Nephron progenitor cell (in vitro differentiated cells): ENCODE results near the gene CDX1.

Experiments
- DNase-seq: peaks from one replicate; pipeline ENCODE4 v3.0.0; 2021
- H3K27ac Mint-ChIP-seq: 2 replicates; pipeline ENCODE4 v1.8.0; 2021; ENCODE audit warnings: mild to moderate bottlenecking, moderate library complexity, mixed read lengths
- H3K27me3 Mint-ChIP-seq: 2 replicates; pipeline ENCODE4 v1.8.0; 2021; ENCODE audit warnings: mild to moderate bottlenecking, low read depth, mixed read lengths; ENCODE audit not compliant: poor library complexity
- H3K36me3 Mint-ChIP-seq: 2 replicates; pipeline ENCODE4 v1.8.0; 2021; ENCODE audit warnings: low read depth, mixed read lengths
- H3K4me1 Mint-ChIP-seq: 2 replicates; pipeline ENCODE4 v1.8.0; 2021; ENCODE audit warnings: mixed read lengths
- H3K4me3 Mint-ChIP-seq: 2 replicates; pipeline ENCODE4 v1.8.0; 2021; ENCODE audit warnings: mild to moderate bottlenecking, moderate library complexity, mixed read lengths
- H3K9me3 Mint-ChIP-seq: 2 replicates; pipeline ENCODE4 v1.8.0; 2021; ENCODE audit warnings: mild to moderate bottlenecking, moderate library complexity, mixed read lengths
- TF ChIP-seq, protein P1 (sequence below): fragments of 200-600 bp; sonication (generic); IDR thresholded peaks from 2 replicates; pipeline ENCODE4 v1.5.0; 2021; ENCODE audit warnings: antibody characterized with exemption

Gene CDX1

DNA sequence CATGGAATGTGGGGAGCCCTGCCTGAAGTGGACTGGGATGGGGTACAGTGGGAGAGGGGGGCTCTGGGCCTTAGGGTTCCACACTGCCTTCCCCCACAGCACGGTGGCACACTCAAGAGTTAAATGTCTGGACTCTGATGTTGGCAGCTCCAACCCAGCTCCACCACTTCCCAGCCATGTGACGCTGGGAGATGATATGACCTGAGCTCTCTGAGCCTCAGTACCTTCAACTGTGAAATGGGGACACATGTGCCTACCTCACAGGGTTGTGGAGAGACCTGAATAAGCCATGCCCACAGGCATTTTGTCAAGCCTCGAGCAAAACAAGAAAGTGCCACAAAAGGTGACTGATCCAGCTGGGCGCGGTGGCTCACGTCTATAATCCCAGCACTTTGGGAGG lies 7.5 kb upstream of the CDX1 start:
- Mint-ChIP-seq H3K27ac (peak overlapping the region; percentile 97), H3K4me3 (no peak overlapping the region), H3K27me3 (no peaks in the 10 kb centered on the region), H3K9me3 (no peaks in the 10 kb centered on the region), H3K4me1 (peaks cover 95% of the 10 kb centered on the region), H3K36me3 (no peaks in the 10 kb centered on the region)
- TF ChIP-seq, protein P1, sequence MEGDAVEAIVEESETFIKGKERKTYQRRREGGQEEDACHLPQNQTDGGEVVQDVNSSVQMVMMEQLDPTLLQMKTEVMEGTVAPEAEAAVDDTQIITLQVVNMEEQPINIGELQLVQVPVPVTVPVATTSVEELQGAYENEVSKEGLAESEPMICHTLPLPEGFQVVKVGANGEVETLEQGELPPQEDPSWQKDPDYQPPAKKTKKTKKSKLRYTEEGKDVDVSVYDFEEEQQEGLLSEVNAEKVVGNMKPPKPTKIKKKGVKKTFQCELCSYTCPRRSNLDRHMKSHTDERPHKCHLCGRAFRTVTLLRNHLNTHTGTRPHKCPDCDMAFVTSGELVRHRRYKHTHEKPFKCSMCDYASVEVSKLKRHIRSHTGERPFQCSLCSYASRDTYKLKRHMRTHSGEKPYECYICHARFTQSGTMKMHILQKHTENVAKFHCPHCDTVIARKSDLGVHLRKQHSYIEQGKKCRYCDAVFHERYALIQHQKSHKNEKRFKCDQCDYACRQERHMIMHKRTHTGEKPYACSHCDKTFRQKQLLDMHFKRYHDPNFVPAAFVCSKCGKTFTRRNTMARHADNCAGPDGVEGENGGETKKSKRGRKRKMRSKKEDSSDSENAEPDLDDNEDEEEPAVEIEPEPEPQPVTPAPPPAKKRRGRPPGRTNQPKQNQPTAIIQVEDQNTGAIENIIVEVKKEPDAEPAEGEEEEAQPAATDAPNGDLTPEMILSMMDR, result no peak
- no peak for DNase-seq

DNA sequence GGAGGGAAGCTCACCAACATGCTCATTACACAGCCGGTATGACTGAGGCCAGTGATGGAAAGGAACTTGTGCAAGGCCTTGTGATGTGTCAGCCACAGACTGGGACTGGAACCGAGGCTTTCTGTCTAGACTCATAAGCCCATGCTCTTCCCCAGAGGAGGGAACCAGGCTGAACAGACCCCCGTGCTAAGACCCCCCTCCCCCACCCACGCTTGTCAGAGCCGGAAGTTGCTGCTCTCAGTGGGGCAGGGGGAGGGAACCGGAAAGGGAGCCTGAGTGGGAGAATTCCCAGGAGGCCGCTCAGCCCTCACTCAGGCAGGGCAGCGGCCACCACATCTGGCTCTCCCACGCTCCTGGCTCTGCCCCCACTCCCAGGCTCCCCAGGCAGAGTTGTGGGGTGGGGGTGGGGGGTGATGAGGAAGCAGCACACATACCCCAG lies 6.8 kb upstream of the CDX1 start:
- no peak overlapping the region for H3K4me3 Mint-ChIP-seq
- peak; percentile 59 for DNase-seq
- H3K27ac Mint-ChIP-seq, result peak overlapping the region; percentile 77
- TF ChIP-seq, protein P1, result no peak
- H3K36me3 Mint-ChIP-seq, result no peaks in the 10 kb centered on the region
- no peaks in the 10 kb centered on the region for H3K27me3 Mint-ChIP-seq
- H3K4me1 Mint-ChIP-seq, result peaks cover 95% of the 10 kb centered on the region
- no peaks in the 10 kb centered on the region for H3K9me3 Mint-ChIP-seq

DNA sequence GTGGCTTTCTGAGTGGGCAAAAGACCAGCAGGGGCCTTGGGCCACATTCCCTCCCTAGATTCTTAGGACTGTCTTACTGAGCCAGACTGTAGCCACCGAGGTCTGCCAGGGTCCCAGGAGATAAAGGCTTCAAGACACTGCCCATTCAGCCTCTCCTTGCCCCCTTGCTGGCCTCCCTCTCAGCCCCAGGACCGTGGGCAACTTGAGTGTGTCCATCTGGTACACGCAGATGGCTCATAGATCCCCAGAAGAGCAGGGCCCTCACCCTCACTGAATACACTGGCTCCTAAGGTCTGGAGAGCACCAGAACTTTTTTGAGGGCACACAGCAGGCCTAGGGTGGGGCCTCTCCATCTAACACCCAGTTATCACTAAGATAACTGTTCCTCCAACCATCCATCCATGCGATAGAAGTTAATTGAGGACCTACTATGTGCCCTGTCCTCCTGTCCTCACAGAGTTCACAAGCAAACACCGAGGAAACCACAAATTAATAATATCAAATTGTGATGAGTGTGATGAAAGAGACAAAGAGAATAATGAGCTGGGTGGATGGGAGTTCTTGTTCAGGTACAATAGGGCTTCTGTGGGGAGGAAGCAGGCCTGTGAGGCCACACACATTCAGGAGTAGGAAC lies 6.0 kb upstream of the CDX1 start:
- Mint-ChIP-seq H3K4me3 (no peak overlapping the region), H3K36me3 (no peaks in the 10 kb centered on the region), H3K4me1 (peaks cover 95% of the 10 kb centered on the region), H3K27me3 (no peaks in the 10 kb centered on the region), H3K27ac (peak overlapping the region; percentile 77), H3K9me3 (no peaks in the 10 kb centered on the region)
- DNase-seq, result no peak
- TF ChIP-seq, protein P1, result no peak

DNA sequence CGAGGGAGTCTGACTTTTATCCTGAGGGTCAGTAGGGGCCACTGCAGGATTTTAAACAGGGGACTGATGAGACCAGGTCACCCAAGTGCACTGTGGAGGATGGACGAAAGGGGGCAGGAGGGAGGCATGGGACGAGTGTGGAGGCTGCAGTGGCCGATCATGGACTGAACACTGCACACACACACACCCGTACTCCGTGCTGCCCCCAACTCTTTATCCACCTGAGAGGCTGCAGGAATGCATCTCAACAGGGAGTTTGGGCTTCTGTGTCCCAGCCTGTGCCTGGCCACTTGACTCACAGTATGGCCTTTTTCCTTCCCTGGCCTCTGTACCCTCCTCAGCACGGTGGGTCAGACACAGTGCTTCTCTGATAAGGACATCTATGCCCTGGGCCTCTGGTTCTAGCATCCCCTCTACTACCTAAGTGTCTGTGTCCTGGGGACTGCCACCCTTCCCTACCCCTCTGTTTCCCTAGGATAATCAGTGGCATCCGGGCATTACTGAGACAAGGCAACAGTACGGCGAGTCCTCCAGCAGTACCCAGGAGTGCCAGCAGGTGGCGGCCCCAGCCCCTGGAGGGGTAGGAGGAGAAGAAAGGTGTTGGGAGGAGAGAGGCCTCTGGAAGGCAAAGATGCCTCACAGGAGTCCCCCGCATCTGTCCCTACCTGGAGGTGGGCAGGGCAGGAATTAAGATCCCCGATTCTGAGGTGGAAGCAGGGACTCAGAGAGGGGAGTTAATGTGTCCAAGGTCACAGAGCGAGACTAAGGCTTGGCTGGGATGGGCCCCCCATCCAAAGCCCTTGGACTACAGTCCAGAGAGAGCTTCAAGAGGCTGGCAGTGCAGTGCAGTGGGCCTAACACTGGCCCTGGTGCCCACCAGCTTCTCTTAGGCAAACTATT lies 5.1 kb upstream of the CDX1 start:
- H3K4me1 Mint-ChIP-seq, result peaks cover 93% of the 10 kb centered on the region

DNA sequence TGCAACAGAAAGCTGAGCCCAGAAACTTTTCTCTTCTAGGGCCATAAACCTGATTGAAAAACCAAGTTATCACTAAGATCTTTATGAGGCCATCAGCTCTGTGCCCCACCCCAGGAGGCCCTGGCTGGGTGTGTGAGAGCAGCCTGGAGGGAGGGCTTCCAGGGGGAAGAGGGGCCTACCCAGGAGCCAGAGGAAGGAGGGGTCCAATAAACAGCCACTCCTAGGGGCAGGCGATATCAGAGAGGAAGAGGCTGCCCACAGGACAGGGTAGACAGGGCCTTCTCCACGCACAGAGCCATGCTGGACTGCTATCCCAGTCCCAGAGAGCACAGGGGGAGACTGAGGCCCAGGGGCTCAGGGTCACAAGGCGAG lies 4.5 kb upstream of the CDX1 start:
- Mint-ChIP-seq H3K4me1 (peaks cover 88% of the 10 kb centered on the region), H3K9me3 (no peaks in the 10 kb centered on the region), H3K27me3 (no peaks in the 10 kb centered on the region), H3K27ac (peak overlapping the region; percentile 93), H3K36me3 (no peaks in the 10 kb centered on the region), H3K4me3 (peak overlapping the region; percentile 58)
- TF ChIP-seq, protein P1, result no peak
- DNase-seq, result no peak

More for the DNA sequence above, 5.1 kb upstream of the CDX1 start:
- no peaks in the 10 kb centered on the region for H3K36me3 Mint-ChIP-seq
- TF ChIP-seq, protein P1, result peak; percentile 88
- peak overlapping the region; percentile 93 for H3K27ac Mint-ChIP-seq
- no peaks in the 10 kb centered on the region for H3K9me3 Mint-ChIP-seq
- peak overlapping the region; percentile 11 for H3K4me3 Mint-ChIP-seq
- no peaks in the 10 kb centered on the region for H3K27me3 Mint-ChIP-seq
- peak; percentile 96 for DNase-seq
